ENCODE data around the gene RAB26. TPM values are rescaled to one million over a fixed set of nuclear protein-coding genes. Genes with fewer than 3 reads are reported as not detected.
A peak's percentile ranks its signal among the peaks of the same experiment; 100 is the strongest.

The RAB26 gene
- total RNA-seq, 8 experiments from 2014 or later, result 3.3 to 22.2 (median 5.2) TPM

GRCh38 chr16:2180962-2181923 lies 32.8 kb downstream of the RAB26 start:
- H3K4me1 ChIP-seq (replicated peaks in 1 of 2), result peaks cover 8 to 13% of the 10 kb centered on the region in 2 donors
- WGBS, 10 experiments, result 90 to 100% (median 100%) methylated on average over 1 to 2 of the region's 46 CpGs; no CpG with 5 or more reads in 6 of the 10 experiments
- in situ Hi-C loops (cut with MboI; ENCODE audit: low pct_unique_long_range_greater_than_20kb in 2 of 9, low sequenced_read_pairs in 9 of 9, unreplicated experiment in 9 of 9), result no loop called here
- H3K27ac ChIP-seq, result no peak overlapping the region
- peak in 5 of 8 experiments; percentile 6 to 43 (median 30) for ATAC-seq (replicated peaks in 6 of 8)
- no peak overlapping the region for H3K4me3 ChIP-seq

GRCh38 chr16:2181952-2182351 lies 33.5 kb downstream of the RAB26 start:
- in situ Hi-C loops (cut with MboI; ENCODE audit: low pct_unique_long_range_greater_than_20kb in 2 of 9, low sequenced_read_pairs in 9 of 9, unreplicated experiment in 9 of 9), result no loop called here
- ATAC-seq (replicated peaks in 6 of 8), result no peak
- Histone ChIP-seq H3K27ac (no peak overlapping the region), H3K4me3 (no peak overlapping the region), H3K4me1 (replicated peaks in 1 of 2) (peaks cover 8 to 13% of the 10 kb centered on the region in 2 donors)
- 63 to 100% (median 84%) methylated on average over 1 to 10 of the region's 20 CpGs; no CpG with 5 or more reads in 3 of the 10 experiments for WGBS, 10 experiments

- Histone ChIP-seq H3K27ac (no peak overlapping the region), H3K4me1 (replicated peaks in 1 of 2) (peaks cover 8 to 13% of the 10 kb centered on the region in 2 donors), H3K4me3 (no peak overlapping the region)
- ATAC-seq (replicated peaks in 6 of 8), result no peak
- in situ Hi-C loops (cut with MboI; ENCODE audit: low pct_unique_long_range_greater_than_20kb in 2 of 9, low sequenced_read_pairs in 9 of 9, unreplicated experiment in 9 of 9), result no loop called here
- WGBS, 10 experiments, result 91 to 100% (median 94%) methylated on average over 1 to 16 of the region's 30 CpGs; no CpG with 5 or more reads in 6 of the 10 experiments
Observed at GRCh38 chr16:2183671-2184070, 35.2 kb downstream of the RAB26 start.

GRCh38 chr16:2184346-2184745 lies 35.9 kb downstream of the RAB26 start:
- in situ Hi-C loops (cut with MboI; ENCODE audit: low pct_unique_long_range_greater_than_20kb in 2 of 9, low sequenced_read_pairs in 9 of 9, unreplicated experiment in 9 of 9), result no loop called here
- Histone ChIP-seq H3K27ac (no peak overlapping the region), H3K4me1 (replicated peaks in 1 of 2) (peaks cover 8 to 13% of the 10 kb centered on the region in 2 donors), H3K4me3 (no peak overlapping the region)
- ATAC-seq (replicated peaks in 6 of 8), result no peak
- 88 to 94% (median 93%) methylated on average over 3 to 9 of the region's 19 CpGs; no CpG with 5 or more reads in 7 of the 10 experiments for WGBS, 10 experiments

- H3K4me3 ChIP-seq, result no peak overlapping the region
- in situ Hi-C loops (cut with MboI; ENCODE audit: low pct_unique_long_range_greater_than_20kb in 2 of 9, low sequenced_read_pairs in 9 of 9, unreplicated experiment in 9 of 9), result no loop called here
- H3K4me1 ChIP-seq (replicated peaks in 1 of 2), result peaks cover 9 to 15% of the 10 kb centered on the region in 2 donors
- no peak for ATAC-seq (replicated peaks in 6 of 8)
- no peak overlapping the region for H3K27ac ChIP-seq
- 83 to 100% (median 97%) methylated on average over 1 to 4 of the region's 20 CpGs; no CpG with 5 or more reads in 7 of the 10 experiments for WGBS, 10 experiments
Observed at GRCh38 chr16:2184962-2185361, 36.5 kb downstream of the RAB26 start.

- in situ Hi-C loops (cut with MboI; ENCODE audit: low pct_unique_long_range_greater_than_20kb in 2 of 9, low sequenced_read_pairs in 9 of 9, unreplicated experiment in 9 of 9), result no loop called here
- no peak overlapping the region for H3K4me3 ChIP-seq
- WGBS, 10 experiments, result 60 to 100% (median 92%) methylated on average over 2 to 12 of the region's 13 CpGs; no CpG with 5 or more reads in 2 of the 10 experiments
Observed at GRCh38 chr16:2186064-2186463, 37.6 kb downstream of the RAB26 start.

GRCh38 chr16:2186505-2186904 lies 38.1 kb downstream of the RAB26 start:
- 93% methylated on average over 3 of the region's 20 CpGs; no CpG with 5 or more reads in 9 of the 10 experiments for WGBS, 10 experiments
- in situ Hi-C loops (cut with MboI; ENCODE audit: low pct_unique_long_range_greater_than_20kb in 2 of 9, low sequenced_read_pairs in 9 of 9, unreplicated experiment in 9 of 9), result no loop called here

More at GRCh38 chr16:2186064-2186463, 37.6 kb downstream of the RAB26 start:
- Histone ChIP-seq H3K27ac (no peak overlapping the region), H3K4me1 (replicated peaks in 1 of 2) (peaks cover 12 to 22% of the 10 kb centered on the region in 2 donors)
- no peak for ATAC-seq (replicated peaks in 6 of 8)

GRCh38 chr16:2187212-2187611 lies 38.8 kb downstream of the RAB26 start:
- no peak overlapping the region for H3K4me3 ChIP-seq
- WGBS, 10 experiments, result 46 to 100% (median 80%) methylated on average over 1 to 3 of the region's 17 CpGs; no CpG with 5 or more reads in 7 of the 10 experiments
- in situ Hi-C loops (cut with MboI; ENCODE audit: low pct_unique_long_range_greater_than_20kb in 2 of 9, low sequenced_read_pairs in 9 of 9, unreplicated experiment in 9 of 9), result no loop called here
- H3K27ac ChIP-seq, result no peak overlapping the region
- peaks cover 4 to 11% of the 10 kb centered on the region in 2 donors for H3K4me1 ChIP-seq (replicated peaks in 1 of 2)
- ATAC-seq (replicated peaks in 6 of 8), result no peak

More at GRCh38 chr16:2186505-2186904, 38.1 kb downstream of the RAB26 start:
- no peak overlapping the region for H3K4me3 ChIP-seq
- peaks cover 9 to 17% of the 10 kb centered on the region in 2 donors for H3K4me1 ChIP-seq (replicated peaks in 1 of 2)
- no peak for ATAC-seq (replicated peaks in 6 of 8)
- H3K27ac ChIP-seq, result no peak overlapping the region

GRCh38 chr16:2188395-2188794 lies 40.0 kb downstream of the RAB26 start:
- H3K27ac ChIP-seq, result no peak overlapping the region
- 100% methylated on average over 1 to 3 of the region's 8 CpGs; no CpG with 5 or more reads in 7 of the 10 experiments for WGBS, 10 experiments
- H3K4me3 ChIP-seq, result no peak overlapping the region
- in situ Hi-C loops (cut with MboI; ENCODE audit: low pct_unique_long_range_greater_than_20kb in 2 of 9, low sequenced_read_pairs in 9 of 9, unreplicated experiment in 9 of 9), result no loop called here
- no peak for ATAC-seq (replicated peaks in 6 of 8)
- H3K4me1 ChIP-seq (replicated peaks in 1 of 2), result peaks cover 4 to 11% of the 10 kb centered on the region in 2 donors

- ATAC-seq (replicated peaks in 6 of 8), result peak in 2 of 8 experiments; percentile 3 to 4
- no CpG with 5 or more reads among the region's 25 CpGs for WGBS, 10 experiments
- in situ Hi-C loops (cut with MboI; ENCODE audit: low pct_unique_long_range_greater_than_20kb in 2 of 9, low sequenced_read_pairs in 9 of 9, unreplicated experiment in 9 of 9), result no loop called here
- H3K4me3 ChIP-seq, result no peak overlapping the region
- no peak overlapping the region for H3K27ac ChIP-seq
- H3K4me1 ChIP-seq (replicated peaks in 1 of 2), result peaks cover 12 to 18% of the 10 kb centered on the region in 2 donors
Observed at GRCh38 chr16:2189252-2189893, 40.9 kb downstream of the RAB26 start.

GRCh38 chr16:2190002-2190658 lies 41.7 kb downstream of the RAB26 start:
- Histone ChIP-seq H3K4me1 (replicated peaks in 1 of 2) (peaks cover 20 to 26% of the 10 kb centered on the region in 2 donors), H3K4me3 (no peak overlapping the region), H3K27ac (no peak overlapping the region)
- 24 to 100% methylated on average over 3 to 6 of the region's 24 CpGs; no CpG with 5 or more reads in 8 of the 10 experiments for WGBS, 10 experiments
- in situ Hi-C loops (cut with MboI; ENCODE audit: low pct_unique_long_range_greater_than_20kb in 2 of 9, low sequenced_read_pairs in 9 of 9, unreplicated experiment in 9 of 9), result no loop called here
- no peak for ATAC-seq (replicated peaks in 6 of 8)

- in situ Hi-C loops (cut with MboI; ENCODE audit: low pct_unique_long_range_greater_than_20kb in 2 of 9, low sequenced_read_pairs in 9 of 9, unreplicated experiment in 9 of 9), result no loop called here
- H3K27ac ChIP-seq, result no peak overlapping the region
- H3K4me3 ChIP-seq, result no peak overlapping the region
- 72 to 90% (median 80%) methylated on average over 1 to 5 of the region's 25 CpGs; no CpG with 5 or more reads in 7 of the 10 experiments for WGBS, 10 experiments
- ATAC-seq (replicated peaks in 6 of 8), result no peak
- H3K4me1 ChIP-seq (replicated peaks in 1 of 2), result peaks cover 20 to 29% of the 10 kb centered on the region in 2 donors
Observed at GRCh38 chr16:2190659-2191445, 42.4 kb downstream of the RAB26 start.

Measured in motor neuron (in vitro differentiated cells).